HEK293 (cell line): ENCODE data around the gene ADGRG7.

ENCODE experiments used
- CTCF ChIA-PET: fragments of 350-600 bp; formaldehyde crosslinking; extraction: SDS; loops from one replicate; lab custom pipeline; 2021; ENCODE audit warnings: antibody characterized with exemption; lab: Yijun Ruan, JAX
- POLR2A ChIA-PET: fragments of 300-600 bp; formaldehyde crosslinking; extraction: SDS; loops from one replicate; lab custom pipeline; 2020; ENCODE audit warnings: antibody characterized with exemption, inconsistent platforms; lab: Yijun Ruan, JAX
- H3K27ac ChIP-seq: fragments of 200-500 bp; sonication (Bioruptor generic); 2 replicates; pipeline ENCODE4 v1.5.1; 2014; ENCODE audit warnings: low read depth, low read length, control low read depth, inconsistent platforms; ENCODE audit errors: extremely low read depth
- H3K36me3 ChIP-seq, 2 experiments: fragments of 200-500 bp in 1 of 2; sonication (Bioruptor generic) in 1 of 2; 1 replicate in 1 of 2; 2 replicates in 1 of 2; pipeline ENCODE4 v1.5.1; 2014 to 2017; ENCODE audit warnings: inconsistent platforms in 2 of 2, low read length in 2 of 2; ENCODE audit not compliant: control insufficient read depth in 2 of 2, insufficient read depth in 1 of 2
- H3K4me1 ChIP-seq: fragments of 200-500 bp; sonication (Bioruptor generic); 2 replicates; pipeline ENCODE4 v1.5.1; 2014; ENCODE audit warnings: mild to moderate bottlenecking, low read length, inconsistent platforms; ENCODE audit not compliant: control insufficient read depth, insufficient read depth
- H3K4me3 ChIP-seq: 2 replicates; pipeline ENCODE4 v1.5.1; 2011; ENCODE audit warnings: low read depth, mild to moderate bottlenecking, control low read depth, low read length, moderate library complexity
- H3K9me3 ChIP-seq: fragments of 200-500 bp; sonication (Bioruptor generic); 2 replicates; pipeline ENCODE4 v1.5.1; 2014; ENCODE audit warnings: low read depth, low read length, inconsistent platforms; ENCODE audit not compliant: control insufficient read depth, insufficient read depth
- ELK4 ChIP-seq: IDR thresholded peaks from 2 replicates; pipeline ENCODE4 v1.6.1; 2011; ENCODE audit warnings: mild to moderate bottlenecking, low read depth, low read length, borderline replicate concordance
- GFI1B ChIP-seq: fragments of 450-650 bp; formaldehyde crosslinking; IDR thresholded peaks from 2 replicates; pipeline ENCODE4 v1.5.1; 2016; ENCODE audit warnings: missing biosample characterization, missing genetic modification characterization
- INSM2 ChIP-seq: fragments of 450-650 bp; formaldehyde crosslinking; IDR thresholded peaks from 2 replicates; pipeline ENCODE4 v1.5.1; 2016; ENCODE audit warnings: missing biosample characterization, missing genetic modification characterization
- KLF8 ChIP-seq: fragments of 450-650 bp; formaldehyde crosslinking; IDR thresholded peaks from 2 replicates; pipeline ENCODE4 v1.5.1; 2016; ENCODE audit warnings: missing biosample characterization, missing genetic modification characterization
- REPIN1 ChIP-seq: fragments of 450-650 bp; formaldehyde crosslinking; IDR thresholded peaks from 2 replicates; pipeline ENCODE4 v1.5.1; 2017; ENCODE audit warnings: missing biosample characterization, missing genetic modification characterization, low read depth
- REST ChIP-seq: fragments of 450-650 bp; formaldehyde crosslinking; IDR thresholded peaks from 2 replicates; pipeline ENCODE4 v1.5.1; 2016; ENCODE audit warnings: missing biosample characterization, missing genetic modification characterization
- ZBTB8A ChIP-seq: fragments of 450-650 bp; formaldehyde crosslinking; IDR thresholded peaks from 2 replicates; pipeline ENCODE4 v1.5.1; 2016; ENCODE audit warnings: missing biosample characterization, missing genetic modification characterization
- ZFP3 ChIP-seq: fragments of 450-650 bp; formaldehyde crosslinking; IDR thresholded peaks from 2 replicates; pipeline ENCODE4 v1.5.1; 2016; ENCODE audit warnings: low read depth, missing biosample characterization, missing genetic modification characterization
- ZNF132 ChIP-seq: fragments of 450-650 bp; formaldehyde crosslinking; IDR thresholded peaks from 2 replicates; pipeline ENCODE4 v1.5.1; 2017; ENCODE audit warnings: missing biosample characterization, missing genetic modification characterization, borderline replicate concordance
- ZNF157 ChIP-seq: fragments of 450-650 bp; formaldehyde crosslinking; IDR thresholded peaks from 2 replicates; pipeline ENCODE4 v1.5.1; 2016; ENCODE audit warnings: missing biosample characterization, missing genetic modification characterization
- ZNF184 ChIP-seq: fragments of 450-650 bp; IDR thresholded peaks from 2 replicates; pipeline ENCODE4 v1.5.1; 2018; ENCODE audit warnings: missing biosample characterization, mild to moderate bottlenecking, missing genetic modification characterization
- ZNF26 ChIP-seq: fragments of 450-650 bp; formaldehyde crosslinking; IDR thresholded peaks from 2 replicates; pipeline ENCODE4 v1.5.1; 2016; ENCODE audit warnings: missing biosample characterization, missing genetic modification characterization
- ZNF266 ChIP-seq: fragments of 450-650 bp; formaldehyde crosslinking; IDR thresholded peaks from 2 replicates; pipeline ENCODE4 v1.5.1; 2016; ENCODE audit warnings: missing biosample characterization, missing genetic modification characterization, low read depth
- ZNF292 ChIP-seq: fragments of 450-650 bp; formaldehyde crosslinking; IDR thresholded peaks from 2 replicates; pipeline ENCODE4 v1.5.1; 2016; ENCODE audit warnings: low read depth, missing biosample characterization, missing genetic modification characterization, borderline replicate concordance
- ZNF416 ChIP-seq: fragments of 450-650 bp; formaldehyde crosslinking; IDR thresholded peaks from 2 replicates; pipeline ENCODE4 v1.5.1; 2016; ENCODE audit warnings: missing biosample characterization, missing genetic modification characterization
- ZNF433 ChIP-seq: fragments of 450-650 bp; formaldehyde crosslinking; IDR thresholded peaks from 2 replicates; pipeline ENCODE4 v1.5.1; 2016; ENCODE audit warnings: missing biosample characterization, missing genetic modification characterization, low read depth
- ZNF501 ChIP-seq: fragments of 450-650 bp; formaldehyde crosslinking; IDR thresholded peaks from 2 replicates; pipeline ENCODE4 v1.5.1; 2016; ENCODE audit warnings: missing biosample characterization, missing genetic modification characterization
- ZNF514 ChIP-seq: fragments of 450-650 bp; formaldehyde crosslinking; IDR thresholded peaks from 2 replicates; pipeline ENCODE4 v1.5.1; 2016; ENCODE audit warnings: missing biosample characterization, missing genetic modification characterization
- ZNF571 ChIP-seq: fragments of 450-650 bp; formaldehyde crosslinking; IDR thresholded peaks from 2 replicates; pipeline ENCODE4 v1.5.0; 2017; ENCODE audit warnings: missing biosample characterization, missing genetic modification characterization
- ZNF585B ChIP-seq: fragments of 450-650 bp; formaldehyde crosslinking; IDR thresholded peaks from 2 replicates; pipeline ENCODE4 v1.5.1; 2016; ENCODE audit warnings: missing biosample characterization, missing genetic modification characterization
- ZNF639 ChIP-seq: fragments of 450-650 bp; formaldehyde crosslinking; IDR thresholded peaks from 2 replicates; pipeline ENCODE4 v1.5.1; 2016; ENCODE audit warnings: missing biosample characterization, missing genetic modification characterization
- ZNF670 ChIP-seq: fragments of 450-650 bp; formaldehyde crosslinking; IDR thresholded peaks from 2 replicates; pipeline ENCODE4 v1.5.1; 2016; ENCODE audit warnings: missing biosample characterization, missing genetic modification characterization, low read depth
- ZNF843 ChIP-seq: fragments of 450-650 bp; formaldehyde crosslinking; IDR thresholded peaks from 2 replicates; pipeline ENCODE4 v1.5.1; 2016; ENCODE audit warnings: missing biosample characterization, missing genetic modification characterization

Gene ADGRG7

GRCh38 chr3:100702082-100702979 is 92.9 kb downstream of the ADGRG7 start (continued):
- no peak for TF ChIP-seq KLF8 (tag by site-specific recombination)
- TF ChIP-seq ZNF157 (tag by site-specific recombination) = no peak
- no peak for TF ChIP-seq INSM2 (tag by site-specific recombination)
- TF ChIP-seq ZNF292 (tag by site-specific recombination) = no peak

GRCh38 chr3:100702980-100703345 is 93.6 kb downstream of the ADGRG7 start:
- Histone ChIP-seq H3K4me3 (no peak overlapping the region), H3K4me1 (no peaks in the 10 kb centered on the region), H3K36me3 (no peaks in the 10 kb centered on the region), H3K27ac (no peak overlapping the region), H3K9me3 (no peaks in the 10 kb centered on the region)
- CTCF ChIA-PET = no interaction called here
- TF ChIP-seq ZNF843 (tag by site-specific recombination) (no peak), ZNF501 (tag by site-specific recombination) (no peak), ZNF132 (tag by site-specific recombination) (no peak), ZNF514 (no peak), ZNF266 (no peak), ZNF571 (tag by site-specific recombination) (no peak), GFI1B (no peak), ZNF184 (tag by site-specific recombination) (no peak), REST (no peak), REPIN1 (tag by site-specific recombination) (no peak), ZNF670 (no peak), ZFP3 (tag by site-specific recombination) (no peak), ZBTB8A (tag by site-specific recombination) (no peak), ZNF433 (tag by site-specific recombination) (no peak), ZNF416 (no peak), ZNF585B (tag by site-specific recombination) (no peak), ZNF639 (tag by site-specific recombination) (no peak), ELK4 (no peak), ZNF26 (tag by site-specific recombination) (no peak)
- POLR2A ChIA-PET = no interaction called here
